ENCODE measurements around the gene MMP25. TPM values are rescaled to one million over a fixed set of nuclear protein-coding genes. Genes with fewer than 3 reads are reported as not detected.
"Not testable (repeated sequence)": the region's sequence is repeated elsewhere in the genome, so short reads cannot be mapped to it uniquely, and the experiment has no call there.

Gene MMP25
- total RNA-seq, 1 donor from 2014 or later, result 0.89 TPM

DNA sequence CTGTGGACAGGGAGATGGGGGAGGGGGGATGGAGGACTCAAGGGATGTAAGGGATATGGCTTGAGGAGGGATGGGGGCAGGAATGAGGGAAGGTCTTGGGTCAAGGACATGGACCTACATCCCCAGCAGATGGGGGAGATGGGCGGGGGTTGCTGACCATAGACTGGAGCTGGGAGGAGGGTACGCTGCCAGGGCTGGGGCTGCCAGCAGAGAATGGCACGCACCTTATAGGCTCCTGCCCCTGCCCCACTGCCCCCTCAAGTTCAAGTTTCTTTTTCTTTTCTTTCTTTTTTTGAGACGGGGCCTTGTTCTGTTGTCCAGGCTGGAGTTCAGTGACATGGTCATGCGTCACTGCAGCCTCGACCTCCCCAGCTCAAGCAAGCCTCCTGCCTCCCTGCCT, 29.6 kb downstream of the MMP25 start:
- H2AFZ ChIP-seq (ENCODE audit: low read depth, low read length); H3K36me3 ChIP-seq (ENCODE audit: insufficient read depth, low read length); H3K9ac ChIP-seq (ENCODE audit: low read length); H3K4me1 ChIP-seq (ENCODE audit: insufficient read depth, low read length); H3K27ac ChIP-seq (ENCODE audit: low read depth, low read length); FAIRE-seq; H4K20me1 ChIP-seq (ENCODE audit: insufficient read depth, low read length); H3K4me3 Mint-ChIP-seq (ENCODE audit: unreplicated experiment); H3K4me1 Mint-ChIP-seq (ENCODE audit: low read depth, unreplicated experiment); H3K4me3 ChIP-seq (ENCODE audit: insufficient read depth, low read depth, low read length); H3K9me3 ChIP-seq (ENCODE audit: insufficient read depth, low read depth, low read length); H3K36me3 Mint-ChIP-seq (ENCODE audit: low read depth, unreplicated experiment); H3K4me2 ChIP-seq (ENCODE audit: low read length); DNase-seq (ENCODE audit: low read depth); H3K79me2 ChIP-seq (ENCODE audit: insufficient read depth, low read length); H3K27ac Mint-ChIP-seq (ENCODE audit: unreplicated experiment): not testable (repeated sequence)
- H3K27me3 ChIP-seq (ENCODE audit: insufficient read depth, low read length), result peaks cover 22% of the 10 kb centered on the region
- Mint-ChIP-seq H3K9me3 (ENCODE audit: unreplicated experiment) (peaks cover 13% of the 10 kb centered on the region), H3K27me3 (ENCODE audit: low read depth, unreplicated experiment) (peaks cover 45% of the 10 kb centered on the region)

DNA sequence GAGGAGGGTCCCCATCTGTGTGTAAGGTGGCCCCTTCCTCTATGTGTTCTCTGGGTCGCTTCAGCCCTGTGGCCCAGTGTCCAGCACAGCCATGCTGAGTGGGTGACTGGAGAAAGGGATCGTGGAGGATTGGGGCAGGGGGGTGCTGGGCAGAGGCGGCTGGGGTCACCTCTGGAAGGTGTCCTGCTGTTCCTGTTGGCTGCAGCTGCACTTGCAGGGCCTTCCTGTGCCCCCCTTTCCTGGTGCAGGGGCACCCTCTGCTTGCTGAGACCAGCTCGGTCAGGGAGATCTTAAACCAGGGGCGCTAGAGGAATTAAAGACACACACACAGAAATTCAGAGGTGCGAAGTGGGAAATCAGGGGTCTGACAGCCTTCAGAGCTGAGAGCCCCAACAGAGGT, 30.2 kb downstream of the MMP25 start:
- Histone ChIP-seq H3K79me2 (ENCODE audit: insufficient read depth, low read length) (no peaks in the 10 kb centered on the region), H3K27me3 (ENCODE audit: insufficient read depth, low read length) (peaks cover 24% of the 10 kb centered on the region), H3K4me3 (ENCODE audit: insufficient read depth, low read depth, low read length) (no peak overlapping the region), H3K4me1 (ENCODE audit: insufficient read depth, low read length) (no peaks in the 10 kb centered on the region), H3K9me3 (ENCODE audit: insufficient read depth, low read depth, low read length) (no peaks in the 10 kb centered on the region), H3K4me2 (ENCODE audit: low read length) (no peak overlapping the region), H3K9ac (ENCODE audit: low read length) (no peak overlapping the region), H3K36me3 (ENCODE audit: insufficient read depth, low read length) (no peaks in the 10 kb centered on the region), H4K20me1 (ENCODE audit: insufficient read depth, low read length) (no peaks in the 10 kb centered on the region), H3K27ac (ENCODE audit: low read depth, low read length) (no peak overlapping the region), H2AFZ (ENCODE audit: low read depth, low read length) (no peak overlapping the region)
- no peak overlapping the region for H3K4me3 Mint-ChIP-seq (ENCODE audit: unreplicated experiment)
- no peaks in the 10 kb centered on the region for H3K36me3 Mint-ChIP-seq (ENCODE audit: low read depth, unreplicated experiment)
- TF ChIP-seq, protein P1, sequence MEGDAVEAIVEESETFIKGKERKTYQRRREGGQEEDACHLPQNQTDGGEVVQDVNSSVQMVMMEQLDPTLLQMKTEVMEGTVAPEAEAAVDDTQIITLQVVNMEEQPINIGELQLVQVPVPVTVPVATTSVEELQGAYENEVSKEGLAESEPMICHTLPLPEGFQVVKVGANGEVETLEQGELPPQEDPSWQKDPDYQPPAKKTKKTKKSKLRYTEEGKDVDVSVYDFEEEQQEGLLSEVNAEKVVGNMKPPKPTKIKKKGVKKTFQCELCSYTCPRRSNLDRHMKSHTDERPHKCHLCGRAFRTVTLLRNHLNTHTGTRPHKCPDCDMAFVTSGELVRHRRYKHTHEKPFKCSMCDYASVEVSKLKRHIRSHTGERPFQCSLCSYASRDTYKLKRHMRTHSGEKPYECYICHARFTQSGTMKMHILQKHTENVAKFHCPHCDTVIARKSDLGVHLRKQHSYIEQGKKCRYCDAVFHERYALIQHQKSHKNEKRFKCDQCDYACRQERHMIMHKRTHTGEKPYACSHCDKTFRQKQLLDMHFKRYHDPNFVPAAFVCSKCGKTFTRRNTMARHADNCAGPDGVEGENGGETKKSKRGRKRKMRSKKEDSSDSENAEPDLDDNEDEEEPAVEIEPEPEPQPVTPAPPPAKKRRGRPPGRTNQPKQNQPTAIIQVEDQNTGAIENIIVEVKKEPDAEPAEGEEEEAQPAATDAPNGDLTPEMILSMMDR (IDR thresholded peaks at IDR 0.05; ENCODE audit: insufficient read depth, low read depth, low read length), result no peak
- TF ChIP-seq EZH2 (IDR thresholded peaks at IDR 0.05; ENCODE audit: insufficient read depth, low read length), result no peak
- H3K9me3 Mint-ChIP-seq (ENCODE audit: unreplicated experiment), result peaks cover 13% of the 10 kb centered on the region
- no peak for DNase-seq (ENCODE audit: low read depth)
- H3K27me3 Mint-ChIP-seq (ENCODE audit: low read depth, unreplicated experiment), result peaks cover 47% of the 10 kb centered on the region
- H3K4me1 Mint-ChIP-seq (ENCODE audit: low read depth, unreplicated experiment), result no peaks in the 10 kb centered on the region
- no peak for FAIRE-seq
- no peak overlapping the region for H3K27ac Mint-ChIP-seq (ENCODE audit: unreplicated experiment)

DNA sequence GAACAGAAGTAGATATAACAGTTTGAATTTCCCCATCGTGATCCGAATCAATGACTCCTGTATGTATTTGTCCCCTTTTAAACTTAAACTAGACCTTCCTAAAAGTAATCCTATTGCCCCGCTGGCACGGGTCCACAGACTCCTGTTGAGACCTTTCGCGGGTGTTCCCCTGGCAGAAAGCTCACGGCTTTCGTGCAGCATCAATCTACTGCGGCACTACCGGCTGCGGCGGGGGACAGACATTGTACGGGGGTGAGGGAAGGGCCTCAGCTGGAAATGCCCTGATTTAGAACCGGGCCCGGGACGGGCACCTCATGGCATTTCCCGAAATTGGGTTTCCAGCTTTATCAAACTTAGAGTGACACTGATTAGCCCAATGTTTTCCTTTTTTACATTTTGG, 33.7 kb downstream of the MMP25 start:
- Histone ChIP-seq H3K27ac (ENCODE audit: low read depth, low read length) (no peak overlapping the region), H4K20me1 (ENCODE audit: insufficient read depth, low read length) (no peaks in the 10 kb centered on the region), H3K27me3 (ENCODE audit: insufficient read depth, low read length) (peaks cover 22% of the 10 kb centered on the region), H3K4me3 (ENCODE audit: insufficient read depth, low read depth, low read length) (no peak overlapping the region), H3K4me1 (ENCODE audit: insufficient read depth, low read length) (no peaks in the 10 kb centered on the region), H3K9me3 (ENCODE audit: insufficient read depth, low read depth, low read length) (no peaks in the 10 kb centered on the region), H3K4me2 (ENCODE audit: low read length) (no peak overlapping the region), H2AFZ (ENCODE audit: low read depth, low read length) (no peak overlapping the region), H3K36me3 (ENCODE audit: insufficient read depth, low read length) (no peaks in the 10 kb centered on the region), H3K9ac (ENCODE audit: low read length) (no peak overlapping the region), H3K79me2 (ENCODE audit: insufficient read depth, low read length) (no peaks in the 10 kb centered on the region)
- TF ChIP-seq, protein P1 (IDR thresholded peaks at IDR 0.05; ENCODE audit: insufficient read depth, low read depth, low read length), result no peak
- TF ChIP-seq EZH2 (IDR thresholded peaks at IDR 0.05; ENCODE audit: insufficient read depth, low read length), result no peak
- peaks cover 27% of the 10 kb centered on the region for H3K27me3 Mint-ChIP-seq (ENCODE audit: low read depth, unreplicated experiment)
- H3K36me3 Mint-ChIP-seq (ENCODE audit: low read depth, unreplicated experiment), result no peaks in the 10 kb centered on the region
- FAIRE-seq, result no peak
- H3K9me3 Mint-ChIP-seq (ENCODE audit: unreplicated experiment), result peaks cover 11% of the 10 kb centered on the region
- DNase-seq (ENCODE audit: low read depth), result no peak
- H3K4me3 Mint-ChIP-seq (ENCODE audit: unreplicated experiment), result no peak overlapping the region
- no peak overlapping the region for H3K27ac Mint-ChIP-seq (ENCODE audit: unreplicated experiment)
- H3K4me1 Mint-ChIP-seq (ENCODE audit: low read depth, unreplicated experiment), result no peaks in the 10 kb centered on the region

DNA sequence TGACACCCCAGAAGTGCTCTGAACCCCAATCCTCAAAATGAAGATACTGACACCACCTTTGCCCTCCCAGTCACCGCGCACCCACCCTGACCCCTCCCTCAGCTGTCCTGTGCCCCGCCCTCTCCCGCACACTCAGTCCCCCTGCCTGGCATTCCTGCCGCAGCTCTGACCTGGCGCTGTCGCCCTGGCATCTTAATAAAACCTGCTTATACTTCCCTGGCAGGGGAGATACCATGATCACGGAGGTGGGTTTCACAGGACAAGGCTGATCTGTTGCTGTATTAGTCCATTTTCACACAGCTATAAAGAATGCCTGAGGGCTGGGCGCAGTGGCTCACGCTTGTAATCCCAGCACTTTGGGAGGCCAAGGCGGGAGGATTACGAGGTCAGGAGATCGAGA, 35.6 kb downstream of the MMP25 start:
- not testable (repeated sequence) for H3K4me3 ChIP-seq (ENCODE audit: insufficient read depth, low read depth, low read length); FAIRE-seq; H3K9me3 ChIP-seq (ENCODE audit: insufficient read depth, low read depth, low read length); H3K27ac Mint-ChIP-seq (ENCODE audit: unreplicated experiment); H3K4me2 ChIP-seq (ENCODE audit: low read length); H3K36me3 ChIP-seq (ENCODE audit: insufficient read depth, low read length); H3K79me2 ChIP-seq (ENCODE audit: insufficient read depth, low read length); H3K4me1 ChIP-seq (ENCODE audit: insufficient read depth, low read length); H3K27ac ChIP-seq (ENCODE audit: low read depth, low read length); DNase-seq (ENCODE audit: low read depth); H3K36me3 Mint-ChIP-seq (ENCODE audit: low read depth, unreplicated experiment); H3K4me3 Mint-ChIP-seq (ENCODE audit: unreplicated experiment); H3K9me3 Mint-ChIP-seq (ENCODE audit: unreplicated experiment); H2AFZ ChIP-seq (ENCODE audit: low read depth, low read length); H4K20me1 ChIP-seq (ENCODE audit: insufficient read depth, low read length); H3K4me1 Mint-ChIP-seq (ENCODE audit: low read depth, unreplicated experiment); H3K9ac ChIP-seq (ENCODE audit: low read length)
- H3K27me3 ChIP-seq (ENCODE audit: insufficient read depth, low read length), result peaks cover 22% of the 10 kb centered on the region
- peaks cover 17% of the 10 kb centered on the region for H3K27me3 Mint-ChIP-seq (ENCODE audit: low read depth, unreplicated experiment)

DNA sequence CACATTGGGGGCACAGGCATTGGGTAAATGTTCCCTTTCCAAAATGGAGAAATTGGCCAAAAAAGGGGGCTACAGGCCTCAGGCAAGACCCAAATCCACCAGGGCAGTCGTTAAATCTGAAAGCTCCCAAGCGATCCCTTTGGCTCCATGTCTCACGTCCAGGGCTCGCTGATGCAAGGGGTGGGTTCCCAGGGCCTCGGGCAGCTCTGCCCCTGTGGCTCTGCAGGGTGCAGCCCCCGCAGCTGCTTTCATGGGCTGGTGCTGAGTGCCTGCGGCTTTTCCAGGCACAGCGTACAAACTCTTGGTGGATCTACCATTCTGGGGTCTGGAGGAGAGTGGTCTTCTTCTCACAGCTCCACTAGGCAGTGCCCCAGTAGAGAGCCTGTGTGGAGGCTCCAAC, 37.0 kb downstream of the MMP25 start:
- not testable (repeated sequence) for H3K27ac ChIP-seq (ENCODE audit: low read depth, low read length); H3K9me3 ChIP-seq (ENCODE audit: insufficient read depth, low read depth, low read length); H4K20me1 ChIP-seq (ENCODE audit: insufficient read depth, low read length); FAIRE-seq; H3K9ac ChIP-seq (ENCODE audit: low read length); H3K36me3 ChIP-seq (ENCODE audit: insufficient read depth, low read length); H3K36me3 Mint-ChIP-seq (ENCODE audit: low read depth, unreplicated experiment); H3K4me1 Mint-ChIP-seq (ENCODE audit: low read depth, unreplicated experiment); H3K4me3 Mint-ChIP-seq (ENCODE audit: unreplicated experiment); H3K9me3 Mint-ChIP-seq (ENCODE audit: unreplicated experiment); H3K4me2 ChIP-seq (ENCODE audit: low read length); H3K4me1 ChIP-seq (ENCODE audit: insufficient read depth, low read length); H2AFZ ChIP-seq (ENCODE audit: low read depth, low read length); H3K79me2 ChIP-seq (ENCODE audit: insufficient read depth, low read length); H3K4me3 ChIP-seq (ENCODE audit: insufficient read depth, low read depth, low read length); H3K27ac Mint-ChIP-seq (ENCODE audit: unreplicated experiment); DNase-seq (ENCODE audit: low read depth)
- H3K27me3 Mint-ChIP-seq (ENCODE audit: low read depth, unreplicated experiment), result peaks cover 24% of the 10 kb centered on the region
- H3K27me3 ChIP-seq (ENCODE audit: insufficient read depth, low read length), result peaks cover 20% of the 10 kb centered on the region
